Ishikawa (cell line): ENCODE results near the gene PTCD1.

Source experiments
- CREB1 ChIP-seq: IDR thresholded peaks from 2 replicates; pipeline ENCODE4 v1.6.1; 2012; ENCODE audit warnings: low read depth
- EP300 ChIP-seq: IDR thresholded peaks from 2 replicates; pipeline ENCODE4 v1.6.1; 2012; ENCODE audit warnings: borderline replicate concordance
- FOXM1 ChIP-seq: IDR thresholded peaks from 2 replicates; pipeline ENCODE4 v1.6.1; 2012; ENCODE audit warnings: low read depth, borderline replicate concordance
- RAD21 ChIP-seq: IDR thresholded peaks from 2 replicates; pipeline ENCODE4 v1.6.1; 2012; ENCODE audit warnings: low read depth
- TAF1 ChIP-seq: IDR thresholded peaks from 2 replicates; pipeline ENCODE4 v1.6.1; 2012; ENCODE audit warnings: low read depth, mild to moderate bottlenecking
- TEAD4 ChIP-seq: IDR thresholded peaks from 2 replicates; pipeline ENCODE4 v1.6.1; 2012
- ZBTB7A ChIP-seq: IDR thresholded peaks from 2 replicates; pipeline ENCODE4 v1.6.1; 2012; ENCODE audit warnings: low read depth
- TF ChIP-seq, protein P1 (sequence below): IDR thresholded peaks from 2 replicates; pipeline ENCODE4 v1.6.1; 2012; ENCODE audit warnings: low read depth, mild to moderate bottlenecking

DNA sequence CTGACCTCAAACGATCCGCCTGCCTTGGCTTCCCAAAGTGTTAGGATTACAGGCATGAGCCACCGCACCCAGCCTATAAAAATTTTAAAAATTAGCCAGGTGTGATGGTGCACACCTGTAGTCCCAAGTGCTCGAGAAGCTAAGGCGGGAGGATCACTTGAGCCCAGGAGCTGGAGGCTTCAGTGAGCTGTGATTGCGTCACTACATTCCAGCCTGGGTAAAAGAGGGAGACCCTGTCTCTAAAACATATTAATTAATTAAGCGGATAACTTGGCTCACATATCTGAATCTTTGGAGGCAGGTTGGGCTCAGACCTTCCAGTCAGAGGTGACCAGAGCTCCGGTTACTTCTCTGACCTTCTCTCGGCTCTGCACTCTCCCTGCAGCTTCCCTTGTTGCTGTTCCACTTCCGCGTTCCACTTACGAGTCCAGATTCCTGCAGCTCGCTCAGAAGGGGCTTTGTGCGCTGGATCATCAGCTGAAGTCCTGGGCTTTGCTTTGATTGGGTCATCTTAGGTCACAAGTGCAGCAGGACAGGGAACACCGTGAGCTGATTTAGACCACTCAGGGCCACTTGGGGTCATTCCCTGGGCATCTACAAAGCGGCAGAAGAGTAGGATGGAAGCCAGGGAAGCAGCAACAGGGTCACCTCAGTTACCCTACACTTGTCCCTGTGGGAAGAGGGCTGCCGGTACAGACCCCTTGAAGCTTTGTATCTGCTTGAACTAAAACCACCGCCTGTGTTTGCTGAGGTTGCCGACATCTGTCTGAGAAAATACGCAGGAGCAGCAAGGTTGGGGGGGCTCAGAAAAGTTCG, 66.1 kb downstream of the PTCD1 start:
- no peak for TF ChIP-seq FOXM1
- peak; percentile 43; the same call in 1 of the 2 replicates for TF ChIP-seq TAF1
- peak; percentile 43; the same call in 1 of the 2 replicates for TF ChIP-seq EP300
- TF ChIP-seq, protein P1, sequence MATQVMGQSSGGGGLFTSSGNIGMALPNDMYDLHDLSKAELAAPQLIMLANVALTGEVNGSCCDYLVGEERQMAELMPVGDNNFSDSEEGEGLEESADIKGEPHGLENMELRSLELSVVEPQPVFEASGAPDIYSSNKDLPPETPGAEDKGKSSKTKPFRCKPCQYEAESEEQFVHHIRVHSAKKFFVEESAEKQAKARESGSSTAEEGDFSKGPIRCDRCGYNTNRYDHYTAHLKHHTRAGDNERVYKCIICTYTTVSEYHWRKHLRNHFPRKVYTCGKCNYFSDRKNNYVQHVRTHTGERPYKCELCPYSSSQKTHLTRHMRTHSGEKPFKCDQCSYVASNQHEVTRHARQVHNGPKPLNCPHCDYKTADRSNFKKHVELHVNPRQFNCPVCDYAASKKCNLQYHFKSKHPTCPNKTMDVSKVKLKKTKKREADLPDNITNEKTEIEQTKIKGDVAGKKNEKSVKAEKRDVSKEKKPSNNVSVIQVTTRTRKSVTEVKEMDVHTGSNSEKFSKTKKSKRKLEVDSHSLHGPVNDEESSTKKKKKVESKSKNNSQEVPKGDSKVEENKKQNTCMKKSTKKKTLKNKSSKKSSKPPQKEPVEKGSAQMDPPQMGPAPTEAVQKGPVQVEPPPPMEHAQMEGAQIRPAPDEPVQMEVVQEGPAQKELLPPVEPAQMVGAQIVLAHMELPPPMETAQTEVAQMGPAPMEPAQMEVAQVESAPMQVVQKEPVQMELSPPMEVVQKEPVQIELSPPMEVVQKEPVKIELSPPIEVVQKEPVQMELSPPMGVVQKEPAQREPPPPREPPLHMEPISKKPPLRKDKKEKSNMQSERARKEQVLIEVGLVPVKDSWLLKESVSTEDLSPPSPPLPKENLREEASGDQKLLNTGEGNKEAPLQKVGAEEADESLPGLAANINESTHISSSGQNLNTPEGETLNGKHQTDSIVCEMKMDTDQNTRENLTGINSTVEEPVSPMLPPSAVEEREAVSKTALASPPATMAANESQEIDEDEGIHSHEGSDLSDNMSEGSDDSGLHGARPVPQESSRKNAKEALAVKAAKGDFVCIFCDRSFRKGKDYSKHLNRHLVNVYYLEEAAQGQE, result no peak
- TF ChIP-seq ZBTB7A, result no peak
- peak; percentile 93 for TF ChIP-seq TEAD4
- TF ChIP-seq RAD21, result no peak
- TF ChIP-seq CREB1, result no peak
